CD4-positive, alpha-beta T cell (primary cell): ENCODE measurements around the gene KLF8. TPM values are rescaled to one million over a fixed set of nuclear protein-coding genes. Genes with fewer than 3 reads are reported as not detected.

Experiments used
- ATAC-seq: fragments of 200-7000 bp; cut with Tn5 transposase; one replicate; pipeline ENCODE4 v1.10.0; 2022; ENCODE audit warnings: mild to moderate bottlenecking; ENCODE audit not compliant: poor library complexity
- CTCF ChIA-PET: fragments of 350-600 bp; sonication (Branson Sonifier 250); formaldehyde crosslinking; loops from one replicate; lab custom pipeline; 2021; ENCODE audit warnings: antibody characterized with exemption, inconsistent platforms; lab: Charles Lee
- POLR2A ChIA-PET: fragments of 350-600 bp; sonication (Branson Sonifier 250); formaldehyde crosslinking; loops from one replicate; lab custom pipeline; 2021; ENCODE audit warnings: antibody characterized with exemption, inconsistent platforms; lab: Charles Lee
- DNase-seq, 14 experiments: peaks; one replicate each; pipeline ENCODE4 v3.0.0-alpha.2; 2013 to 2020; ENCODE audit warnings: mixed read lengths in 2 of 14
- H3K27ac ChIP-seq, 2 donors: one replicate each; pipeline versions ENCODE4 v1.5.1 to v1.7.0; 2013; ENCODE audit warnings: low read length in 2 of 2, low read depth in 1 of 2, mild to moderate bottlenecking in 1 of 2
- H3K27me3 ChIP-seq, 2 experiments: 1 replicate in 1 of 2; 2 replicates in 1 of 2; pipeline versions ENCODE4 v1.6.1 to v1.7.0; 2013; ENCODE audit warnings: low read length in 2 of 2, control low read depth in 1 of 2, mild to moderate bottlenecking in 1 of 2, moderate library complexity in 1 of 2; ENCODE audit not compliant: insufficient read depth in 2 of 2, control insufficient read depth in 1 of 2
- H3K36me3 ChIP-seq: one replicate; pipeline ENCODE4 v1.6.1; 2013; ENCODE audit warnings: low read length, control low read depth; ENCODE audit not compliant: insufficient read depth
- H3K4me1 ChIP-seq: one replicate; pipeline ENCODE4 v1.6.1; 2013; ENCODE audit warnings: low read length, control low read depth; ENCODE audit not compliant: insufficient read depth
- H3K4me3 ChIP-seq: one replicate; pipeline ENCODE4 v1.5.1; 2013; ENCODE audit warnings: mild to moderate bottlenecking, low read length, moderate library complexity
- H3K9me3 ChIP-seq, 2 experiments: 1 replicate in 1 of 2; 2 replicates in 1 of 2; pipeline versions ENCODE4 v1.6.1 to v1.7.0; 2013; ENCODE audit warnings: low read length in 2 of 2, mild to moderate bottlenecking in 2 of 2, control low read depth in 1 of 2, moderate library complexity in 1 of 2; ENCODE audit not compliant: control insufficient read depth in 1 of 2, insufficient read depth in 1 of 2
- H3K27ac Mint-ChIP-seq: one replicate; pipeline ENCODE4 v1.8.0; 2020; ENCODE audit warnings: mixed read lengths
- H3K27me3 Mint-ChIP-seq: one replicate; pipeline ENCODE4 v1.8.0; 2021; ENCODE audit warnings: mixed read lengths
- H3K36me3 Mint-ChIP-seq: one replicate; pipeline ENCODE4 v1.8.0; 2021; ENCODE audit warnings: low read depth, mixed read lengths
- H3K4me1 Mint-ChIP-seq: one replicate; pipeline ENCODE4 v1.8.0; 2021; ENCODE audit warnings: low read depth, mixed read lengths
- H3K4me3 Mint-ChIP-seq: one replicate; pipeline ENCODE4 v1.8.0; 2020; ENCODE audit warnings: mild to moderate bottlenecking, mixed read lengths
- H3K9me3 Mint-ChIP-seq: one replicate; pipeline ENCODE4 v1.8.0; 2020; ENCODE audit warnings: mixed read lengths
- CTCF ChIP-seq: fragments of 200-600 bp; IDR thresholded peaks from one replicate; pipeline ENCODE4 v1.8.0; 2022; ENCODE audit warnings: antibody characterized with exemption, mild to moderate bottlenecking
- intact Hi-C, 2 experiments: fragments of 100-400 bp; cut with DNase I in 1 of 2; cut with micrococcal nuclease in 1 of 2; formaldehyde crosslinking; loops; one replicate each; pipeline versions ENCODE4 v1.15.1 to v1.9.0; 2023 to 2025; cut with DNase I, micrococcal nuclease
- total RNA-seq, 174 experiments: library from RNA in 2 of 174; stranded (reverse) in 2 of 174; gene quantifications; one replicate each; pipeline ENCODE4 v1.2.3 and lab custom pipeline; 2021 to 2026

The KLF8 gene
- total RNA-seq, 2 experiments from 2014 or later, result 5.6 to 6.2 TPM

GRCh38 chrX:56216332-56216731 lies 15.8 kb upstream of the KLF8 start:
- H3K27me3 Mint-ChIP-seq, result no peaks in the 10 kb centered on the region
- Histone ChIP-seq H3K27ac (no peak overlapping the region), H3K27me3 (no peaks in the 10 kb centered on the region), H3K9me3 (no peaks in the 10 kb centered on the region), H3K4me3 (no peak overlapping the region), H3K36me3 (no peaks in the 10 kb centered on the region), H3K4me1 (no peaks in the 10 kb centered on the region)
- no peaks in the 10 kb centered on the region for H3K9me3 Mint-ChIP-seq
- no peak overlapping the region for H3K27ac Mint-ChIP-seq
- no peaks in the 10 kb centered on the region for H3K36me3 Mint-ChIP-seq
- intact Hi-C loops, result no loop called here
- no peak for TF ChIP-seq CTCF
- DNase-seq, result no peak
- ChIA-PET CTCF (no interaction called here), POLR2A (no interaction called here)
- no peak for ATAC-seq
- H3K4me3 Mint-ChIP-seq, result no peak overlapping the region
- no peaks in the 10 kb centered on the region for H3K4me1 Mint-ChIP-seq

GRCh38 chrX:56219700-56220099 lies 12.5 kb upstream of the KLF8 start:
- H3K4me3 ChIP-seq, result no peak overlapping the region
- H3K4me1 ChIP-seq, result no peaks in the 10 kb centered on the region
- no peaks in the 10 kb centered on the region for H3K27me3 Mint-ChIP-seq
- intact Hi-C loops, result no loop called here
- H3K4me3 Mint-ChIP-seq, result no peak overlapping the region
- no peaks in the 10 kb centered on the region for H3K36me3 Mint-ChIP-seq
- H3K36me3 ChIP-seq, result no peaks in the 10 kb centered on the region
- CTCF ChIA-PET, result no interaction called here
- no peaks in the 10 kb centered on the region for H3K9me3 Mint-ChIP-seq
- no peaks in the 10 kb centered on the region for H3K27me3 ChIP-seq
- no peaks in the 10 kb centered on the region for H3K9me3 ChIP-seq
- ATAC-seq, result no peak
- POLR2A ChIA-PET, result no interaction called here
- no peak overlapping the region for H3K27ac ChIP-seq
- no peak overlapping the region for H3K27ac Mint-ChIP-seq
- TF ChIP-seq CTCF, result no peak
- no peaks in the 10 kb centered on the region for H3K4me1 Mint-ChIP-seq
- DNase-seq, result peak in 2 of 14 experiments; percentile 4 to 6

- DNase-seq, result no peak
- H3K9me3 Mint-ChIP-seq, result no peaks in the 10 kb centered on the region
- intact Hi-C loops, result no loop called here
- TF ChIP-seq CTCF, result no peak
- H3K4me1 Mint-ChIP-seq, result no peaks in the 10 kb centered on the region
- Histone ChIP-seq H3K36me3 (no peaks in the 10 kb centered on the region), H3K27me3 (no peaks in the 10 kb centered on the region), H3K4me3 (no peak overlapping the region), H3K27ac (no peak overlapping the region), H3K4me1 (no peaks in the 10 kb centered on the region), H3K9me3 (no peaks in the 10 kb centered on the region)
- no peaks in the 10 kb centered on the region for H3K27me3 Mint-ChIP-seq
- no peak overlapping the region for H3K27ac Mint-ChIP-seq
- H3K36me3 Mint-ChIP-seq, result no peaks in the 10 kb centered on the region
- ChIA-PET POLR2A (no interaction called here), CTCF (no interaction called here)
- no peak for ATAC-seq
- H3K4me3 Mint-ChIP-seq, result no peak overlapping the region
Observed at GRCh38 chrX:56221101-56221500, 11.1 kb upstream of the KLF8 start.
